MM.1S (cell line): ENCODE measurements around the gene KCNQ2.

Experiments used
- EZH2 ChIP-seq: fragments of 300-600 bp; sonication (generic); optimal IDR thresholded peaks from 2 replicates; pipeline ENCODE3; 2017; ENCODE audit warnings: low read depth, mild to moderate bottlenecking, antibody characterized with exemption, low read length, mixed read lengths
- TF ChIP-seq, protein P1 (sequence below): fragments of 300-600 bp; sonication (generic); IDR thresholded peaks from 2 replicates; pipeline ENCODE4 v1.5.1; 2016; ENCODE audit warnings: antibody characterized with exemption, low read length, mixed read lengths

GRCh38 chr20:63403403-63404105 is 68.9 kb downstream of the KCNQ2 start:
- TF ChIP-seq, protein P1, sequence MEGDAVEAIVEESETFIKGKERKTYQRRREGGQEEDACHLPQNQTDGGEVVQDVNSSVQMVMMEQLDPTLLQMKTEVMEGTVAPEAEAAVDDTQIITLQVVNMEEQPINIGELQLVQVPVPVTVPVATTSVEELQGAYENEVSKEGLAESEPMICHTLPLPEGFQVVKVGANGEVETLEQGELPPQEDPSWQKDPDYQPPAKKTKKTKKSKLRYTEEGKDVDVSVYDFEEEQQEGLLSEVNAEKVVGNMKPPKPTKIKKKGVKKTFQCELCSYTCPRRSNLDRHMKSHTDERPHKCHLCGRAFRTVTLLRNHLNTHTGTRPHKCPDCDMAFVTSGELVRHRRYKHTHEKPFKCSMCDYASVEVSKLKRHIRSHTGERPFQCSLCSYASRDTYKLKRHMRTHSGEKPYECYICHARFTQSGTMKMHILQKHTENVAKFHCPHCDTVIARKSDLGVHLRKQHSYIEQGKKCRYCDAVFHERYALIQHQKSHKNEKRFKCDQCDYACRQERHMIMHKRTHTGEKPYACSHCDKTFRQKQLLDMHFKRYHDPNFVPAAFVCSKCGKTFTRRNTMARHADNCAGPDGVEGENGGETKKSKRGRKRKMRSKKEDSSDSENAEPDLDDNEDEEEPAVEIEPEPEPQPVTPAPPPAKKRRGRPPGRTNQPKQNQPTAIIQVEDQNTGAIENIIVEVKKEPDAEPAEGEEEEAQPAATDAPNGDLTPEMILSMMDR: no peak
- TF ChIP-seq EZH2: no peak
